Naive thymus-derived CD8-positive, alpha-beta T cell (primary cell): ENCODE data around the gene SLC25A47. TPM values are rescaled to one million over a fixed set of nuclear protein-coding genes. Genes with fewer than 3 reads are reported as not detected.
"Not testable (repeated sequence)": the region's sequence is repeated elsewhere in the genome, so short reads cannot be mapped to it uniquely, and the experiment has no call there.

ENCODE experiments used
- ATAC-seq, 2 donors: fragments of 150-1000 bp; cut with Tn5 transposase in 1 of 2; sonication (Bioruptor Pico), chemical (Tn5 transposase) in 1 of 2; 1 replicate in 1 of 2; 2 replicates in 1 of 2; pipeline ENCODE4 v1.10.0; 2021; ENCODE audit warnings: mild to moderate bottlenecking in 2 of 2, moderate library complexity in 2 of 2
- POLR2A ChIA-PET: fragments of 350-600 bp; sonication (Branson Sonifier 250); formaldehyde crosslinking; loops from one replicate; lab custom pipeline; 2021; ENCODE audit warnings: antibody characterized with exemption; lab: Charles Lee
- DNase-seq, 10 donors: peaks; one replicate each; pipeline versions ENCODE4 v3.0.0 to v3.0.0-alpha.2; 2020 to 2022
- H3K27ac Mint-ChIP-seq, 10 donors: one replicate each; pipeline ENCODE4 v1.8.0; 2020 to 2022; ENCODE audit warnings: mild to moderate bottlenecking in 10 of 10, mixed read lengths in 10 of 10, moderate library complexity in 4 of 10, inconsistent platforms in 1 of 10
- H3K27me3 Mint-ChIP-seq, 5 donors: one replicate each; pipeline ENCODE4 v1.8.0; 2021 to 2022; ENCODE audit warnings: mixed read lengths in 5 of 5
- H3K36me3 Mint-ChIP-seq, 3 donors: one replicate each; pipeline ENCODE4 v1.8.0; 2020 to 2022; ENCODE audit warnings: mixed read lengths in 3 of 3, mild to moderate bottlenecking in 2 of 3, inconsistent platforms in 1 of 3
- H3K4me1 Mint-ChIP-seq, 4 donors: one replicate each; pipeline ENCODE4 v1.8.0; 2021 to 2022; ENCODE audit warnings: mixed read lengths in 4 of 4
- H3K4me3 Mint-ChIP-seq, 10 donors: one replicate each; pipeline ENCODE4 v1.8.0; 2020 to 2022; ENCODE audit warnings: mild to moderate bottlenecking in 10 of 10, mixed read lengths in 10 of 10, moderate library complexity in 6 of 10, inconsistent platforms in 1 of 10
- H3K9me3 Mint-ChIP-seq, 9 donors: one replicate each; pipeline ENCODE4 v1.8.0; 2020 to 2022; ENCODE audit warnings: mixed read lengths in 9 of 9, mild to moderate bottlenecking in 3 of 9, inconsistent platforms in 1 of 9, moderate library complexity in 1 of 9
- polyA plus RNA-seq, 3 donors: library from polyadenylated mRNA; unstranded; fragments of 300-500 nt; fragmentation: Illumina TruSeq; gene quantifications; one replicate each; pipeline ENCODE4 v1.2.3, GENCODE V29; 2021
- total RNA-seq, 8 experiments: library from RNA in 2 of 8; stranded (reverse) in 2 of 8; gene quantifications; one replicate each; pipeline ENCODE4 v1.2.3 and lab custom pipeline; 2021 to 2026

The SLC25A47 gene
- total and polyA plus RNA-seq, 5 experiments from 2014 or later: not detected

DNA sequence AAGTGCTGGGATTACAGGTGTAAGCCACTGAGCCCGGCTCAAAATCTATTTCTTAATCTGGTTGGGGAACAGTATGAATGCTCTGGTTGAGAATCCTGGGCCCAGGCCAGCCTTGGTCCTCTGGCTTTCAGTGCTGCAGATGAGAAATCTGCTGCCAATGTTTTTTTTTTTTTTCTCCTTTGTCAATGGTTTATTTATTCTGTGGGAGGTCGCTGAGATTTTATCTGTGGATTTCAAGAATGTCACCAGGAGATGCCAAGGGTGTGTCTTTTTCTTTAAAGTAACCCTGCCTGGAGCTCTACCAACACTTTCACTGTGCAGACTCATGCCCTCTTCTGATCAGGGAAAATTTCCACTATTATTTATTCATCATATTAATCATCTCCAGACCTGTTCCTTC, 20.5 kb upstream of the SLC25A47 start:
- no peaks in the 10 kb centered on the region for H3K36me3 Mint-ChIP-seq
- POLR2A ChIA-PET: interaction anchor here (1.4 kb wide), 1 partner anchor 10 kb away, joined by 5 read pairs; no protein-coding TSS in a partner anchor
- peak overlapping the region in 1 of 10 donors; percentile 41 for H3K4me3 Mint-ChIP-seq
- ATAC-seq (no peak), DNase-seq (no peak)
- peaks cover 10 to 43% (median 16%) of the 10 kb centered on the region in 4 donors for H3K4me1 Mint-ChIP-seq
- H3K9me3 Mint-ChIP-seq: no peaks in the 10 kb centered on the region
- no peaks in the 10 kb centered on the region for H3K27me3 Mint-ChIP-seq
- H3K27ac Mint-ChIP-seq: peak overlapping the region in 1 of 10 donors; percentile 55

GRCh38 chr14:100303179-100303578, 20.0 kb upstream of the SLC25A47 start:
- peaks cover 12 to 44% (median 15%) of the 10 kb centered on the region in 4 donors for H3K4me1 Mint-ChIP-seq
- no peaks in the 10 kb centered on the region for H3K27me3 Mint-ChIP-seq
- ATAC-seq (no peak), DNase-seq (no peak)
- POLR2A ChIA-PET: interaction anchor here (1.4 kb wide), 1 partner anchor 10 kb away, joined by 5 read pairs; no protein-coding TSS in a partner anchor
- H3K9me3 Mint-ChIP-seq: no peaks in the 10 kb centered on the region
- H3K36me3 Mint-ChIP-seq: no peaks in the 10 kb centered on the region
- peak overlapping the region in 1 of 10 donors; percentile 21 for H3K27ac Mint-ChIP-seq
- H3K4me3 Mint-ChIP-seq: no peak overlapping the region

DNA sequence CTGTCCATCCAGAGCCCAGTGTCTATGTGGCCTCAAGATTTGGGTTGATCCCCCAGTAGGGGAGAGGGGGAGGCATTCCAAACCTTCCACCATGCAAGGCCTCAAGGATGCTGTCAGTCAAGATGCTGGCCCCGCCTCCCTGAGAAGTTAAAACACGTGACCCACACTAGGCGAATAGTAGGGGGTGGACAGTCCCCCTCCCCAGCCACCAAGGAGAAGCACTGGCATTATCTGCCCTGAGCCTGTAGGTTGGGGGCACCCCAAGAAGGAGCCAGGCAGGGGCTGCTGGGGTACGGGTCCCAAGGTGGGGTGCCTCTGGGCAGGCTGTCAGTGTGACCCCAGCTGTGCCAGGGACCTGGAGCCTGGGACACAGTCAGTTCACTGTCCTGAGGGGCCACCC, 19.2 kb upstream of the SLC25A47 start:
- Mint-ChIP-seq H3K36me3 (no peaks in the 10 kb centered on the region), H3K9me3 (no peaks in the 10 kb centered on the region), H3K4me3 (peak overlapping the region in 3 of 10 donors; percentile 45 to 89 (median 52)), H3K4me1 (peaks cover 12 to 50% (median 16%) of the 10 kb centered on the region in 4 donors), H3K27ac (peak overlapping the region in 1 of 10 donors; percentile 19), H3K27me3 (no peaks in the 10 kb centered on the region)
- POLR2A ChIA-PET: interaction anchor here (1.4 kb wide), 1 partner anchor 11 kb away, joined by 5 read pairs; no protein-coding TSS in a partner anchor
- no peak for ATAC-seq
- no peak for DNase-seq

DNA sequence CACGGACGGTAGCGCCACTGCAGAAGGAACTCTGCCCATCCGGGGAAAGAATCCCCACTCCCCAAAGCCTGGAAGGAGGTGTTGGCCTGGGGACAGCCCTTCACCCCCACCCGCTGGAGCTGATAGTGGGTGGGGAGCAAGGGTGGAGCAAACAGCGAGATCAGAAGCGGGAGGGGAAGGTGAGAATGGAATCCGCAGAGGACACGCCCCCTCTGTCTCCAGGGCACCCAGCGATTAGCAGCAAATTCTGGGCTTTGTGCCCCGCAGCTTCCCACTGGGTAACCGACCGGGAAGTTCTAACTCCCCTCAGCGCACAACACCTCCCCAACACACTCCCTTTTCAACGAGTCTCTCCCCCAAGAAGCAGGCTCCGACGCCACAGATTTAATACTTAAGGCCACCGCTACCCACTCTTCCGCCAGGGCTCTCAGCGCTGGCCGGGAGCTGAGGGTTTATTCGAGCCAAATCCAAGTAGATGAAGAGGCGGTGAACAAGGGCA, 18.3 kb upstream of the SLC25A47 start:
- Mint-ChIP-seq H3K27me3 (no peaks in the 10 kb centered on the region), H3K9me3 (no peaks in the 10 kb centered on the region), H3K27ac (peak overlapping the region in 6 of 10 donors; percentile 57 to 92 (median 86)), H3K36me3 (no peaks in the 10 kb centered on the region), H3K4me3 (peak overlapping the region; percentile 79 to 92 (median 87)), H3K4me1 (peaks cover 12 to 50% (median 16%) of the 10 kb centered on the region in 4 donors)
- ATAC-seq (no peak), DNase-seq (peak in 3 of 10 donors; percentile 15 to 23 (median 16))
- POLR2A ChIA-PET: interaction anchor here (1.2 kb wide), 1 partner anchor 9 kb away, joined by 3 read pairs; no protein-coding TSS in a partner anchor

GRCh38 chr14:100305324-100306100, 17.6 kb upstream of the SLC25A47 start:
- Mint-ChIP-seq H3K4me3 (peak overlapping the region; percentile 79 to 92 (median 87)), H3K4me1 (peaks cover 12 to 50% (median 16%) of the 10 kb centered on the region in 4 donors), H3K36me3 (no peaks in the 10 kb centered on the region), H3K27ac (peak overlapping the region in 6 of 10 donors; percentile 43 to 92 (median 86)), H3K9me3 (no peaks in the 10 kb centered on the region), H3K27me3 (no peaks in the 10 kb centered on the region)
- POLR2A ChIA-PET: interaction anchor here (0.5 to 1.2 kb wide), 2 partner anchors 9 to 1055 kb away, joined by 3 read pairs; no protein-coding TSS in a partner anchor
- DNase-seq (peak in 9 of 10 donors; percentile 25 to 75 (median 44)), ATAC-seq (peak; percentile 26 to 32)

DNA sequence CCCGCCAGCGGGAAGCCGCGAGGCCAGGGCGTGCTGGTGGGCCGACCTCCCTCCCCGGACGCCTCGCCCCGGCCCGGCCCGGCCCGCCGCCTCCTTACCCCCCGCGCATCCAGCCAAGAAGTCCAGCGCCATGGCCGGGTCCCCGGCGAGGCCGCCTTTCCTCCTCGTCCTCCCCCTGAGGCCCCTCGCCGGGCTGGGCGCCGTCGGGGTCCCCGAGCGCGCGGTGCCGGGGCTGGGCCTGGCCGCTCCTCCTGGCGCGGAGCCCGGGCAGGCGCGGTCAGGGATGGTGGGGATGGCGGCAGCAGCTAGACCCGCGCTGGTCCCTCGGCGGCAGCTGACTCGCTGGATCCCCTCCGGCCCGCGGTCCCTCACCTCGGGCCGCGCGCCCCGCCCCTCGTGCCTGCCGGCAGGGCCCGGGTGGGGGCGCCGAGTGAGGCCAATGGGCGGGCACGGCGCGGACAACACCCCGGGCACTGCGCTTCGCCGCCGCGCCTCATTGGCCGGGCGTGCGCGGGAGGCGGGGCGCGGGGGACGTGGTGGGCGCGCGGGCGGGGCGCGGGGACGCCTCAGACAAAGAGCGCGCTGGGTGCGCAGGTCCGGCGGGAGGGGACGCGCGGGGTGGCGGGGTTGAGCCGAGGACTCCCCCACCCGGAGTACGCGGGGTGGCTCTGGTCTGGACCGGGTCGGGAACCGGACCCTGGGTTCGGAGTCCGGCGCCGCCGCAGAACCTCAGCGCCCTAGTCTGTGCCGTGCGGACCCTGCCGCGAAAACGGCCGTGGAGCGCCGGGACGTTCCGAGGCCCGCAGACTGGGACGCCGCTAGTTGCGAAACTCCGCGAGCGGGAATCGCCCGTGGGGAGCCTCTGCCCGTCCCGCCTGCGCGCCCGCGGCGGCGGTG, 16.8 kb upstream of the SLC25A47 start, which contains the start of gene SLC25A29:
SLC25A29 (minus strand) TSS at position 344 of the 897 bp plus-strand sequence; CDS start at position 132, 212 bp downstream.
- ATAC-seq (peak; percentile 78 to 87), DNase-seq (peak; percentile 56 to 78 (median 66))
- H3K36me3 Mint-ChIP-seq: no peaks in the 10 kb centered on the region
- H3K27me3 Mint-ChIP-seq: no peaks in the 10 kb centered on the region
- H3K4me1 Mint-ChIP-seq: peaks cover 12 to 50% (median 16%) of the 10 kb centered on the region in 4 donors
- H3K9me3 Mint-ChIP-seq: no peaks in the 10 kb centered on the region
- H3K27ac Mint-ChIP-seq: peak within 1 kb of the TSS in 9 of 10 donors; percentile 35 to 92 (median 80)
- POLR2A ChIA-PET: interaction anchor here (0.5 to 1.1 kb wide), 3 partner anchors 12 to 1056 kb away, joined by 3 read pairs; no protein-coding TSS in a partner anchor
- H3K4me3 Mint-ChIP-seq: peak within 1 kb of the TSS; percentile 79 to 92 (median 87)

DNA sequence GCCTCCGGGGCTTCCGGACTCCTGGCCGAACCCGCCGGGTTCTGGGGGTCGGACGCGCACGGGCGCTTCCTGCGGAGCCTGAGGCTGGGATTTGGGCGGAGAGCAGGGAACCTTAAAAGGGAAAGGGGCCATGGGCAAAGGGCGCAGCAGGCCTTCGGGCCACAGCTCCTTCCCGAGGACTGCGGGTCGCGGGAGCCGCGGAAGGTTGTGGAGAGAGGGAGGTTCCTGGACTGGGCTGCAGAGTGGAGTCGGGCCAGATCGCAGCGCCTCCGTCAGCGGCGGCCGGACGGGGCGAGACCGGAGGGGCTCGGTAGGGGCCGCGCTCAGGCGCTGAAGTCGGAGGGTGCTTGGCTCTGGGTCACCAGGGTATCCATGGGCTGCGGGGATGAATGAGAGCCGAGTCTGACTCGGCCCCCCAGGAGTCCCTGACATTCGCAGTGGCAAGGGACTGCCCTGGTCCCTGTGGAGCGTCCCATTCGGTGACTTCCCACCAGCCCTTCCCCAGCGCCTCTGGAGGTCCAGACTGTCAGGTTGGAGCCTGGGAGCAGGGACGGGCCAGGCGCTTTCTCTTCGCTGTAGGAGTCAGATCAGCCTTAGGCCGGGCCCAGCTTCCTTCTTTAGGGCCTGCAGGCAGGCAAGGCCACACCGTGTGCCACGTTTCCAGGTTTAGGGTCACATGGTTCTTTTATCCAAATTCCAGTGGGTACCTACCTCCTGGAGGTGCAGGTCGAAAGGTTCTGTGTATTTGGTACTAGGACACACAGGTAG, 16.0 kb upstream of the SLC25A47 start:
- H3K4me3 Mint-ChIP-seq: peak overlapping the region; percentile 75 to 89 (median 83)
- H3K27ac Mint-ChIP-seq: peak overlapping the region in 7 of 10 donors; percentile 26 to 80 (median 54)
- H3K36me3 Mint-ChIP-seq: no peaks in the 10 kb centered on the region
- peaks cover 12 to 57% (median 20%) of the 10 kb centered on the region in 4 donors for H3K4me1 Mint-ChIP-seq
- H3K9me3 Mint-ChIP-seq: no peaks in the 10 kb centered on the region
- POLR2A ChIA-PET: interaction anchor here (0.6 to 1.1 kb wide), 3 partner anchors 11 to 94 kb away, joined by 3 to 4 read pairs (median 3); no protein-coding TSS in a partner anchor
- DNase-seq (peak in 1 of 10 donors; percentile 10), ATAC-seq (peak; percentile 3 to 5)
- no peaks in the 10 kb centered on the region for H3K27me3 Mint-ChIP-seq

DNA sequence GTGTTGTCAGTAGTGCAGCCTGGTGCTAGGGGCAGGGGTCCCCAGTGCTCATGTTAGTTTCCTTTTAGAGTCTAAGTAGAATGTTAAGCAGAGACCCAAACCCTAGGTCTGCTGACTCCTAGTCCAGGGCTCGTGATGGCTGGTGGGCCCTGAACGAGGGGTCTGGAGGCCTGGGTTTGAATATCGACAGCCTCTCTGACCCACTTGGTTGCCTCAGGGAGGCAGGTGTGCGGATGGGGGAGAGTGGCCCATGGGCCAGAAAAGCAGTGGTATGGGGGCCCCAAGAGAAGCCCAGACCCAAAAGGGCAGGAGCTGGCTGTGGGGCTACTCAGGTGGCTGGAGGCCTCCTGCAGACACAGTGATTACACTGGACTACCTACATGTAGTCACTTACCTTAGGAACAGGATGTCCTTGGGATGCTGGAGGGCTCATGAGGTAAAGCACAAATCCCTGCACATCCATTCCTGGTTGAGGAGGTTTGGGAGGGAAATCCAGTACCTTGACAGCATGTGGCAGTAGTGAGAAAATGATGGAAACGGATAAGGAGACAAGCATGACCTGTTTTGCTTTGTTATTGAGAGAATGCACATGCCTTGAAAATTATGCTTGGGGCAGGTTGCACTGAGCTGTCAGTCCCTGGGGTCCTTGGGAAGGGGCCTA, 15.2 kb upstream of the SLC25A47 start:
- ATAC-seq: no peak
- Mint-ChIP-seq H3K9me3 (no peaks in the 10 kb centered on the region), H3K4me1 (peaks cover 12 to 55% (median 26%) of the 10 kb centered on the region in 4 donors), H3K27ac (peak overlapping the region in 2 of 10 donors; percentile 26 to 54), H3K36me3 (no peaks in the 10 kb centered on the region), H3K4me3 (peak overlapping the region in 9 of 10 donors; percentile 70 to 89 (median 84)), H3K27me3 (no peaks in the 10 kb centered on the region)
- POLR2A ChIA-PET: interaction anchor here (0.6 kb wide), 1 partner anchor 10 kb away, joined by 4 read pairs; no protein-coding TSS in a partner anchor
- no peak for DNase-seq

DNA sequence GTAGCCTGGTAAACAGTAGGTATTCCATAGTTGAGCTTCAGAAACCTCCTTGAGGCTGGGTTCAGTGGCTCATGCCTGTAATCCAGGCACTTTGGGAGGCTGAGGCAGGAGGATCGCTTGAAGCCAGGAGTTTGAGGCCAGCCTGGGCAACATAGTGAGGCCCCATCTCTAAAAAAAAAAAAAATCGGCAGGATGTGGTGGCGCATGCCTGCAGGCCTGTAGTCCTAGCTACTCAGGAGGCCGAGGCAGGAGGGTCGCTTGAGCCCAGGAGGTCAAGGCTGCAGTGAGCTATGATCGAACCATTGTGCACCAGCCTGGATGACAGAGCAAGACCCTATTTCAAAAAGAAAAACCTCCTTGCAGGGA, 14.7 kb upstream of the SLC25A47 start:
- Mint-ChIP-seq H3K27ac (peak overlapping the region in 5 of 10 donors; percentile 26 to 59 (median 38)), H3K4me1 (peaks cover 9 to 50% (median 26%) of the 10 kb centered on the region in 4 donors), H3K4me3 (peak overlapping the region in 2 of 10 donors; percentile 6 to 43)
- ATAC-seq, H3K27me3 Mint-ChIP-seq, POLR2A ChIA-PET, DNase-seq, H3K36me3 Mint-ChIP-seq, H3K9me3 Mint-ChIP-seq: not testable (repeated sequence)

DNA sequence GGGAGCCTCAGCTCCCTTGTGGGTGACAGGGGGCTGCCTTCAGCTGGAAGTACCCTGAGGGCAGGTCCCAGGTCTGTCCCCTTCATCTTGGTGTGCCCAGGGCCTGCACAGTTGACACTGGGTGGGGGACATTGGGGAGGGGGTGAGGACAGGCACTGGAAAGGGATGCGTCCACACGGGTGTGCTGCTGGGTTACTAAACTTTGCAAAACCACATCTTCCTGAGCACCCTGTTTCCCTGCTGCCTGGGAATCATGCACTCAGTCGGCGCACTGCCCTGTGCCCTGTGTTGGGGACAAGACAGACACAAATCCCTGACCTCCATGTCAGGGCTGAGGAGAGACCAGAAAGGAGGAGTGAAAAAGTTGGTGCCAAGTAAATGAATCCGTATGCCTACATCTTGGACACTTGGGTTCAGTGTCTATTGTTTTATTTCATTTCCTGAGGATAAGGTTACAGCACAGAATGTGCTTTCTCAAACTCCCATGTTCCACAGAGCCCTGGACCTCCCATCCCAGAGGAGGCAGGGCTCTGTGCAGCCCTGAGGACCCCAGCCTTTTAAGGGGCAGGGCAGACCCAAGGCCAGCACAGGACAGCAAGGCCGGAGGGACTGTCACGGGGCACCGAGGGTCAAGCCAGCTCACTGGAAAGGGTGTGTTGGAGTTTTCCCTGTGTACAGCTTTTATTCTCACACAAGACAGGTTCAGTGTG, 14.0 kb upstream of the SLC25A47 start:
- POLR2A ChIA-PET: no interaction called here
- Mint-ChIP-seq H3K36me3 (no peaks in the 10 kb centered on the region), H3K4me3 (peak overlapping the region in 2 of 10 donors; percentile 6 to 18), H3K4me1 (peaks cover 9 to 43% (median 24%) of the 10 kb centered on the region in 4 donors), H3K27me3 (no peaks in the 10 kb centered on the region), H3K27ac (peak overlapping the region in 3 of 10 donors; percentile 38 to 68 (median 61)), H3K9me3 (no peaks in the 10 kb centered on the region)
- no peak for DNase-seq
- ATAC-seq: no peak
